ENCODE results near the gene PAWR.

Gene PAWR

DNA sequence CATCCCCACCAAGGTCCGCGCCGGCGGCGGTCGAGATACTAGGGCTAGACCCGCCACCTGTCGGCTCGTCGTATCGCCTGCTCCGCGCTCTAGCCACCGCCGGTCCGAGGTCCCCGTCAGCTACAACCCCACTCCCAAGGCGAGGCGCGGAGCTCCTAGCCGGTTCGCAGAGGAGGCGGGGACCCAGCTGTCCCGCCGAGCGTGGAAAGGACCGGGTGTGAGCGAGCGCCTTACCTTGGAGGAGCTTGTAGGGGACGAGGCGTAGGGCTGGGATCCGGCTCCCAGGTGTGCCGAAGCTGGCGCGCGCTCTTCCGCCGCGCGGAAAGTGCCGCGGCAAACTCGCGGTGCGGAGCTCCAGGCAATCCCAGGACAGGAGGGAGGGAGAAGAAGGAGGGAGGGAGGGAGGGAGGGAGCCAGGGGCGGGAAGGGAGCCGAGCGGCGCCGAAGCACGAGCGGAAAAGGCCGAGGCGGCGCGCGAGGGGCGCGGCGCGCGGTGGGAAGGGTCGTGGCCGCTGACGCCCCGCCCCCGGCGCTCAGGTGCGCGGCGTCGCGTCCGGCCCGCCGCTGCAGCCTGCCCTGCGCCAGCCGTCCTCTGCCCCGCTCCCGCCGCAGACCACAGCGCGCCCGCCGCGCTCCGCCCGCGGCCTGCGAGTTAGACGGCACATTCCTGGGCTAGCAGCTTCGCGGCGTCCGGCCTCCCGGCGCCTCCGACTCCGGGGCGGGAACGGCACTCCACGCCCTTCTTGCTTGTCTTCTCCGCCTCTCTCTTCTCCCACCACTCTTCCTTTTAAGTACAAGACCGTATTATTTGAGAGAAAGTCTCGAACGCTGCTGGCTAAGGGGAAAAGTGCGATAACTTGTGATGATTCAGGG is at the start of gene PAWR:
Gene PAWR (minus strand): TSS at position 327 of the 873 bp plus-strand sequence. CDS start 720 bp downstream, outside the sequence.
- in situ Hi-C loops (cut with HindIII; ENCODE audit: low sequenced_read_pairs): no loop called here

DNA sequence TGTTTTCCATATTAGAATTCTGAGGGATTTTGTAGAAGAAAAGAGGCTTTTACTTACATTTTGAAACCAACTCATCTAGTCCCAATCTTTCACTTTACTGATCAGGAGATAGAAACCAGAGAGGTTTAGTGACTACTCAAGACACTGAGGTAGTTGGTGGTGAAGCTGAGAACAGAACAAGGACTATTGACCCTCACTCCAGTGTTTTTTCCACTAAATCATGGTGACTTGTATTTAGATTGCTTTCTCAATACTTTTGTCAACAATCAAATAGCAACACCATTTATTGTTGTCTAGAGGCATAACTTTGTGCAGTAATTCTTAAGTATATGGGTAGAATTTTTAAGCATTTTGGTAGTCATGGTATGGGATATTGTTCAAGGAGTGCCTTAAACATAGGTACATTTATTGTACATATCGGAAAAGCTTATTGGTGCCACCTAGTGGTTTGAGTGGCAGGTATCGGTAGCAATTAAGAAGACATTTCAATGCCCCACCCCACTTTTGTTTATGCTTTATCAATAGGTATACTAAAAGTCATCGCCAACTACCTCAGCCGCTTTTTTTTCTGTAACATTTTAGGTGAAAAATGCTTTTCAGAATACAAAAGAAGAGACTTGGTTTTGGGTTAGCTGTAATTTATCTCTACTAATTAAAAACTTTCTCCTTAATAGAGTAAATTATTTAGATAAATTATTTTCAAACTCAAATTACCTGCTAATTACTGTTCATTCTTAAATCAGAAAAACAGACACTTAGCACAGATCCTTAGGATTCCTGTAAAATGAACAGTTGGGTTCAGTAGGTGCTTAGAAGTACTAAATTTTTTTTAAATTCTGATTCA is 47.3 kb upstream of the PAWR start:
- in situ Hi-C loops (cut with HindIII; ENCODE audit: low sequenced_read_pairs): no loop called here

GRCh38 chr12:79732638-79733037 is 41.9 kb upstream of the PAWR start:
- in situ Hi-C loops (cut with HindIII; ENCODE audit: low sequenced_read_pairs): no loop called here

GRCh38 chr12:79725987-79726386 is 35.2 kb upstream of the PAWR start:
- in situ Hi-C loops (cut with HindIII; ENCODE audit: low sequenced_read_pairs): no loop called here

GRCh38 chr12:79717006-79717405 is 26.2 kb upstream of the PAWR start:
- in situ Hi-C loops (cut with HindIII; ENCODE audit: low sequenced_read_pairs): no loop called here

DNA sequence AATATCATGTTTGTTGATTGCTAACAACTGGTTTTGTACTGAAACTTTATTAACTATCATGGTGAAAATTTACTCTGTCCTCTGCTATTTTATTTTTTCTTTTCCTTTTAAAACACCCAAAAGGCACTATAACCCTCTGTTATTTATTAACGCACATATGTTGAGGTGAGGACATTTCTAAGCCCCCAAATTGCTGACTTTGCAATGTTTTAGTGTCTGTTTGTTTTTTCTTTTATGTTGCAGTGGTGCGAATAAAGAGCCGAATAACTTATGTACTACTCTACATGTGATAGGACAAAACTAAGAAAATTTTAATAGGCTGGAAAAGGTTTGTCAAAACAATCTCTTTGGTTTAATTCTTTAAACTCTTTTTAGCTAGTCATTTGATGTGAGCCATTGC is 24.5 kb upstream of the PAWR start:
- in situ Hi-C loops (cut with HindIII; ENCODE audit: low sequenced_read_pairs): no loop called here

- in situ Hi-C loops (cut with HindIII; ENCODE audit: low sequenced_read_pairs): no loop called here
Observed at GRCh38 chr12:79710707-79711483, 20.1 kb upstream of the PAWR start.

- in situ Hi-C loops (cut with HindIII; ENCODE audit: low sequenced_read_pairs): no loop called here
Observed at GRCh38 chr12:79707830-79708229, 17.1 kb upstream of the PAWR start.

- in situ Hi-C loops (cut with HindIII; ENCODE audit: low sequenced_read_pairs): no loop called here
Observed at GRCh38 chr12:79706676-79707075, 15.9 kb upstream of the PAWR start.

DNA sequence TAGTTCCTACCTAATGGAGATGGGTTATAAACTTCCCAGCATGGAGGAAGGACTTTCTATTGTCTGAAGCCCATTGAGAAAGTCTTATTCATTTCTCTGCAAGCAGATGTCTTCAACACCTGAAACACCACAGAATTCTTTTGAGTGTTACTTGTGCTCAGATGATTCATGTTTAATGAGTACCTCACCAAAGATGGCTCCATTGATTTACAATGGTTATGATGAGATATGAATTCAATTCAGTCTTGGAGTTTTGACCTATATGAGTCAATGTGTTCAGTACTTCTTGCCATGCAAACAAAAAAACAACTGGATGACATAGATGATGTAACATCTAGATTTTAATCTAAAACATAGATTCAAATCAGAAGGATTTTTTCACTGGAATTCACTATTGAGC is 15.4 kb upstream of the PAWR start:
- in situ Hi-C loops (cut with HindIII; ENCODE audit: low sequenced_read_pairs): no loop called here

GRCh38 chr12:79698966-79699365 is 8.2 kb upstream of the PAWR start:
- in situ Hi-C loops (cut with HindIII; ENCODE audit: low sequenced_read_pairs): no loop called here

DNA sequence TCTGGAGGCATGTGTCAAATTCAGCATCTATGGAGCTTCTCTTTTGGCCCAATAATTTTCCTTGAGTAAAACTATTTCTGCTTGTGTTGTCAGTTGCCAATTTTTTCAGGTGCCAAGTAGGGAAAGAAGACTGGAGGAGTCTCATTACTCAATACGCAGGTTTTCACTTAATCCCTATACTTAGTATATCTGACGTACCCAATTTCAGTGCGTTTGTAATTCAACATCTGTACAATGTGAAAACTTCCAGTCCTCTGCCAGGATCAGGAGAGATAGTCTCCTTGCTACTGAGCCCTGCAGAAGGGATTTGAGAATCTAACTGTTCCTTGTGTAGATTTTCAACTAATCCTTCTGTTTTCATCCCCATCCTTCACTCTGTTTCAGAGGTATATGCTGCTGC is 5.7 kb upstream of the PAWR start:
- in situ Hi-C loops (cut with HindIII; ENCODE audit: low sequenced_read_pairs): no loop called here

DNA sequence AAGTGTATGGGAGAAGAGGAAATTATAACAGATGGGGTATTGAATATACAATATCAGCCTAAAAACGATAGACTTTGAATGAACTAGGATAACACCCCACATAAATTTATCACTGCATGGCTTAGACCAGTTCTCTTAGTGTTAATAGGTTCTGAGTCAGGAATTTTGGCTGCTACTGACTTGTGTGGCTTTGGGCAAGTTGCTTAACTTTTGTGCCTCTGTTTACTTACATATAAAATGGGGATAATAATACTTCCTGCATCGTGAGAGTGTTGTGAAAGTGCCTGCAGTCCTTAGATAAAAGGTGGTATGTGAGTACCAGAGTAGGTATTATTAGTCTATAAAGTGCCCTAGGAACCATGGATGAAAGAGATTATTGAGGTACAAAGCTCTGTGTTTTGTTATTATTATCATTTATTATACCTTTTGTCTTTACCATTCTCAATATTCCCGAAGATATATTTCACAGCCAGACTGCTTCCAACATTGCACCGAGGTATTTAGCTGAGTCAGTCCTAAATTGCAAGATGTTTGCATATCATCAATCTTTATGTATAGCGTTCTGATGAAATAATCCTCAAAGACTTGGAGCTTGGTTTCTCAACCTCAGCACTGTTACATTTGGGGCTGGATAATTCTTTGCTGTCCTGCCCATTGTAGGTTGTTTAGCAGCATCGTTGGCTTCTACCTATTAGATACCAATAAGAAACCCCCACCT is 2.3 kb upstream of the PAWR start:
- in situ Hi-C loops (cut with HindIII; ENCODE audit: low sequenced_read_pairs): no loop called here

DNA sequence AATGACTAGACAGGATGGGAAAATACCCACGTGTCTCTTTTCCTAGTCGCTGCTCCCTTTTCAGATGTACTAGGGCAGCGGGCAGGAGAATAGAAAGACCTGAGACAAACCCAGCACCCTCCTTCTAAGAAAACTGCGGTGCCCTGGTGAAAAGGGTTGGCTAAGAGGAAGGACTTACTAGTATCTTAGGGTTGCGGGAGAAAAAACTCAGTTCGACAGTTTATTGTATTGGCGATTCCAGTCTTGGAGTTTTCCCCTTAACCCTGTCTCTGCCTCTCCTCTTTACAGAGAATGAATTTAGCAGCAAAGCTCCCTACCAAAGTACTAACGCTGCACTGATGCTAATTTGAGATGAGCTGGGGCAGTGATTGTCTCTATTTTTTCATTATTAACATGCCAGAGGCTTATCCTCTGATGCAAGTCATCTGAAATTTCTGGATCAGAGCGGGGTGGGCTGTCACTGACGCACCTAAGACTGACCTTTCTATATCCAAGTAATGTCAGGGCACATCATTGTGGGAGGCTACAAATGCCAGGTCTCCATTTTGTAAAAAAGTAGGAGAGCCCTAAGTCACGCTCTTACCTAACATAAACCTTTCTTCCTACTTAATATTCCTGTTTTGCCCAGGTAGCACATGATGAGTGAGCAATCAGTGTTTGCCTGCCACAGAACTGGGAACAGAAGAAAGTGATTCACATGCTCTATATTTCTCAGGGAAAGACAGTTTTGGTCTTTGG is 916 bp upstream of the PAWR start:
- in situ Hi-C loops (cut with HindIII; ENCODE audit: low sequenced_read_pairs): no loop called here

DNA sequence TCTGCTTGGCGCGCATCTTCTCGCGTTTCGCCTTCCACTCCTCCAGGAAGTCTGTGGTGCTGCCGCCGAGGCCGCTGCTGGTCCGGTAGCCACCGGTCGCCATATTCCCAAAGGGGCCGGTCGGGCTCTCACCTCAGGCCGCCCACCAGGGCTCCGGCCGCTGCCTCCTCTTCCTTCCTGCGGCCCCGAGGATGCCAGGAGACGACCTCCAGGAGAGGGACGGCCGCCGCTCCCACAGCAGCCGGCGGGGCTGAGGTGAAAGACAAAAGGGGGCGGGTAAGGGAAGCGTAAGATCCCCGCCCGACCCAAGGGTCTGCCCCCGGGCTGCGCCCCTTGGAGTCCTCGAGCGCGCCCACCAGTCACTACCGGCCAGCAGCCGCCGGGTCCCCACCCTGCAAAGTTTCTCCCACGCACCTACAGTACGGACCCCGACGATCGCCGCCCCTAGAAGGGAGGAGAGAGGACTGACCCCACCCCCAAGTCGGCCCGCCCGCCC is 574 bp downstream of the PAWR start:
- in situ Hi-C loops (cut with HindIII; ENCODE audit: low sequenced_read_pairs): no loop called here

DNA sequence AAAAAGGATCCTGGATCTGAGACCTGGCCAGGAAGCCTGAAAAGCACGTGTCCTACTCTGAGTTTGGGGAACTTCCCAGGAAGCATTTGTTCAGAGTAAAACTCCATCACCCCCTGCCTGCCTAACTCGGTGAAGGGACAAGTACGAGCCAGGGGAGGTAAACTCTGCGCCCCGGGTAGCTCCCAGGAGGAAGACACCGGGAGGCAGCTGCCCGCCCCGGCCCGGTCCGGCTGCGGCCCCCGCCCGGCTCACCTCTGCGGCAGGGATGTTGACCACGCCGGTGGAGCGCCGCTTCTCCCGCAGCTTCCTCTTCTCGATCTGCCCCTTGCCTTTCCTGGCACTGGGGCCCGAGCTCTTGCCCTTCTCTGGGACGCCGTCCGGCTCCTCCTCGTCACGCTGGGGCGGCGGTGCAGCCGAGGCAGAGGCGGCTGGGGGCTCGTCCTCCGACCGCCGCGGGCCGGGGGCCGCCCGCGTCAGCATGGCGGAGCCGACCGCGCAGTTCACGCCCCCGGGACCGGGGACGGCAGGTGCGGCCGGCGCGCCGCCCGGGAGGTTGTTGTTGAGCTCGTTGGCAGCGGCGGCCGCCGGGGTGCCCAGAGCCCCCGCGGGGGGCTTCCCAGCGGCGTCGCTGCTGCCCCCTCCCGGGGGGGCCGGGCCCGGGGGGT is 1.2 kb downstream of the PAWR start:
- in situ Hi-C loops (cut with HindIII; ENCODE audit: low sequenced_read_pairs): no loop called here

DNA sequence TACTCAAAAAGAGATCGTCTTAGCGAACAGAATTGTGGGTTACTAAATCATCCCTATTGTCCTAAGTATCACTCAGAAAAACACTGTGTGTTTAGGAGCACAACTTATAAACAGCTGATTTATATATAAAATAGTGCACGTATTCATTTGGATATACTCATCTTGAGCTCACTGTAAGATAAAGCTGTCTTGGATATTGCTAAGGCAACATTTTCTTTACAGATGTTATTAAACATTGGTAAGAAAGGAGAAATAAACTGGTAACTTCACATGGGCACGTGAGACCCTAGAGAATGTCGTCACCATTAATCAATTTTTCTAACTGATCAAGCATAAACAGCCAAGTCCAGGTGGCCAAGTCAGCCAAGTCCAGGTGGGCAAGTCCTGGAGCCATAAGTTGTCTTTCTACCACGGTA is 1.7 kb downstream of the PAWR start:
- in situ Hi-C loops (cut with HindIII; ENCODE audit: low sequenced_read_pairs): no loop called here

GRCh38 chr12:79688376-79689060 is 2.2 kb downstream of the PAWR start:
- in situ Hi-C loops (cut with HindIII; ENCODE audit: low sequenced_read_pairs): no loop called here

All from endothelial cell of hepatic sinusoid (primary cell).